ENCODE results near the gene HEPH.

Gene HEPH

DNA sequence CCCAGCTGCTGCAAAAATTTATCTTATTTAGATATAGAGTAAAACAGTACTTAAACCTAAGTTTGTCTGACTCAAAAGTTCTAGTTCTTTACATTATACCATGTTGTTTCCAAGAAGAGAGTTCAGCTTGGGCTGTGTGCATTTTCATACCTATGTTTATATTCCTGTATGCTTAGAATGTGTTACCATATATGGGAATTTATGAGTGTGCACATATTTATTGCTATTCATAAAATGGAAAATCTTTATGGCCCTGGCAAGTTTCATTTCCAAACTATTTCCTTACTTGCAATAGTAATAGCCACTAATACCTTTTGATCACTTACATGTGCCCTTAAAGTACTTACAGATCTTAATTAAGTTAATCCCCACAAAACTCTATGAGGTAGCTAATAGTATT is 2.6 kb downstream of the HEPH start:
- in situ Hi-C loops (cut with MboI; ENCODE audit: low pct_unique_long_range_greater_than_20kb, low sequenced_read_pairs, unreplicated experiment), result no loop called here
- DNase-seq (ENCODE audit: low spot score), result no peak
- TF ChIP-seq, protein P1, sequence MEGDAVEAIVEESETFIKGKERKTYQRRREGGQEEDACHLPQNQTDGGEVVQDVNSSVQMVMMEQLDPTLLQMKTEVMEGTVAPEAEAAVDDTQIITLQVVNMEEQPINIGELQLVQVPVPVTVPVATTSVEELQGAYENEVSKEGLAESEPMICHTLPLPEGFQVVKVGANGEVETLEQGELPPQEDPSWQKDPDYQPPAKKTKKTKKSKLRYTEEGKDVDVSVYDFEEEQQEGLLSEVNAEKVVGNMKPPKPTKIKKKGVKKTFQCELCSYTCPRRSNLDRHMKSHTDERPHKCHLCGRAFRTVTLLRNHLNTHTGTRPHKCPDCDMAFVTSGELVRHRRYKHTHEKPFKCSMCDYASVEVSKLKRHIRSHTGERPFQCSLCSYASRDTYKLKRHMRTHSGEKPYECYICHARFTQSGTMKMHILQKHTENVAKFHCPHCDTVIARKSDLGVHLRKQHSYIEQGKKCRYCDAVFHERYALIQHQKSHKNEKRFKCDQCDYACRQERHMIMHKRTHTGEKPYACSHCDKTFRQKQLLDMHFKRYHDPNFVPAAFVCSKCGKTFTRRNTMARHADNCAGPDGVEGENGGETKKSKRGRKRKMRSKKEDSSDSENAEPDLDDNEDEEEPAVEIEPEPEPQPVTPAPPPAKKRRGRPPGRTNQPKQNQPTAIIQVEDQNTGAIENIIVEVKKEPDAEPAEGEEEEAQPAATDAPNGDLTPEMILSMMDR (IDR thresholded peaks at IDR 0.05; ENCODE audit: extremely low read depth, insufficient read depth, missing control alignments), result no peak

DNA sequence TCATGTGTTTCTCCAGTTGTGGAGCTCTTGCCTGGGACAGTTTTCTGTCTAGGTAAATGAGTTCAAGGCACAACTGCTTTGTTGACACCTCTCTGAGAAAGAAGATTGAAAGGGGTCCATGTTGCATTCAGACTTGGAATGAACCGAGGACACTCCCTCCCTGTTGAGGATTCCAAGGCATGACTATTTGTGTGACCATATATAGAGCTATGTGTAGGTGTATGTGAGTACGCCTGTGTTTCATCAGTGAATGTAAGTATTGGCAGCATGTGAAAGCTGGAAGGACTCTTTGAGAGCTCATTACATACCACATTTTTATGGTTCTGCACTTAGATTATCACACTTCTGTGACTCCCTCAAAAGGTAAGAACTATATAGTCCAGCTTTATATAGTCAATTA is 3.4 kb downstream of the HEPH start:
- in situ Hi-C loops (cut with MboI; ENCODE audit: low pct_unique_long_range_greater_than_20kb, low sequenced_read_pairs, unreplicated experiment), result no loop called here
- TF ChIP-seq, protein P1 (IDR thresholded peaks at IDR 0.05; ENCODE audit: extremely low read depth, insufficient read depth, missing control alignments), result no peak

DNA sequence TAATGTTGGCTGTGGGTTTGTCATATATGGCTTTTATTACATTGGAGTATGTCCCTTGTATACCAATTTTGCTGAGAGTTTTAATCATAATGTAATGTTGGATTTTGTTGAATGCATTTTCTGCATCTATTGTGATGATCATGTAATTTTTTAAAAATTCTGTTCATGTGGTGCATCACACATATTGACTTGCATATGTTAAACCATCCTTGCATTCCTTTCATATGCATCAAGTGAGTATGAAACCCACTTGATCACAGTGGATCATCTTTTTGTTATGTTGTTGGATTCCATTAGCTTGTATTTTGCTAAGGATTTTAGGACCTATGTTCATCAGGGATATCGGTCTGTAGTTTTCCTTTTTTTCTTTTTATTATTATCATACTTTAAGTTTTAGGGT is 12.1 kb downstream of the HEPH start:
- DNase-seq (ENCODE audit: low spot score), result no peak
- in situ Hi-C loops (cut with MboI; ENCODE audit: low pct_unique_long_range_greater_than_20kb, low sequenced_read_pairs, unreplicated experiment), result no loop called here

More for the DNA sequence above, 3.4 kb downstream of the HEPH start:
- DNase-seq (ENCODE audit: low spot score), result no peak

DNA sequence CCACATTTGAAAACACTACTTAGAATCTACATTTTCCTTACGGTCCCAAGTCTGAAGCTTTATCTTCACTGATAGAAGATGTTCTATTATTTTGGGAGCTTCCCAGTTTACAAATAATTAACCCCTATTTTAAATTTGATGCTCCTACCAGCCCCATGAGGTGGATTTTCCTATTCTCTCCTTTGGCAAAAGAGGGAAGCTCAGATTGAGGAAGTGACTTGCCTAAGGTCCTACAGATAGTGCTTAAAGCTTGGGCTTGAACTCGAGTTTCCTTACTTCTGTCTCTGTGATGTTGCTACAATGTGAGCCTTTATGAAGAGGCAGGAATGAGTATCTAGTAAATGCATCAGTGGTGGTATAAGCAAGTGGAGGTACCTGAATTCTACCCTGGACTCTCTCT is 27.5 kb downstream of the HEPH start:
- TF ChIP-seq, protein P1 (IDR thresholded peaks at IDR 0.05; ENCODE audit: extremely low read depth, insufficient read depth, missing control alignments), result no peak
- in situ Hi-C loops (cut with MboI; ENCODE audit: low pct_unique_long_range_greater_than_20kb, low sequenced_read_pairs, unreplicated experiment), result no loop called here

More for the DNA sequence above, 12.1 kb downstream of the HEPH start:
- TF ChIP-seq, protein P1 (IDR thresholded peaks at IDR 0.05; ENCODE audit: extremely low read depth, insufficient read depth, missing control alignments), result no peak

DNA sequence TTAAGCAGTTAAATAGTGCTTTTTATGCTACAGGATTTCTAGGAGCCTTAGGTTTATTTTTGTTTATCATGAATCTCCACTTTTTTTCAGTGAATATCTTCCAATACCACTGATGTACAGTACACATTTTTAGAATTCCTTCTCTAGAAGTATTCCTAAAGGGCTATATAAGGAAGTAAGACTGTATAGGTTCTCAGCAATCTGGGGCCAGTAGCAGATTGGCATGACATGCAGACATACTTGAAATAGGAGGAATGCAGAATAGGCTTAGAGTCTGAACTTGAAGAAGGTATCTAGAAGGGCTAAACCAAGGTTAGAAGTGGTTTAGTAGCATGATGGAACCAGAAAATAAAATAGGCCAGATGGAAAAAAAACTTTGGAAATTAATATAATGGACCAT is 29.8 kb downstream of the HEPH start:
- TF ChIP-seq, protein P1 (IDR thresholded peaks at IDR 0.05; ENCODE audit: extremely low read depth, insufficient read depth, missing control alignments), result no peak
- in situ Hi-C loops (cut with MboI; ENCODE audit: low pct_unique_long_range_greater_than_20kb, low sequenced_read_pairs, unreplicated experiment), result no loop called here
- DNase-seq (ENCODE audit: low spot score), result no peak

More for the DNA sequence above, 27.5 kb downstream of the HEPH start:
- no peak for DNase-seq (ENCODE audit: low spot score)

DNA sequence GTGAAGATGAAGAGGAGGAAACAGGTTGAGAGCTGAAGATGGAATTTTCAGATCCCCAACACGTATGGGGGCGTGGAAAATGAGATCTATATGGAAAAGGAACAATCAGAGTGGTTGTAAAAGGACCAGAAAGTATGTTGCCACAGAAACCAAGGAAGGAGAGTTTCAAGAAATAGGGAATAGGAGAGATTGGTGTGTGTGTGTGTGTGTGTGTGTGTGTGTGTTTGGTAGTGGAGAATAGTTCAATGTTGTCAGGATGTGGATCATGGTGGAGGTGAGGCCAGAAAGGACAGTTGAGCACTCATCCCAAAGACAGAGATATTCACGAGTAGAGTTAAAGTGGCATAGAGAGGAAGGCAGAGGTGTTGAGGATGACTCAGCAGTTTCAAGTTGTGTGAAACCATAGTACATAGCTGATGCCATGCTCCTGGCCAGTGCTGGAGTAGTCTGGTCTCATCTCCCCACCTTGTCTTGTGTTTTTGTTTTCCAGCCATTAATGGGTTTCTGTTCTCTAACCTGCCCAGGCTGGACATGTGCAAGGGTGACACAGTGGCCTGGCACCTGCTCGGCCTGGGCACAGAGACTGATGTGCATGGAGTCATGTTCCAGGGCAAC is 36.1 kb downstream of the HEPH start:
- no peak for DNase-seq (ENCODE audit: low spot score)
- in situ Hi-C loops (cut with MboI; ENCODE audit: low pct_unique_long_range_greater_than_20kb, low sequenced_read_pairs, unreplicated experiment), result loop anchor here (25.0 kb wide), 1 partner anchor 537 kb away; no protein-coding TSS in a partner anchor
- TF ChIP-seq, protein P1 (IDR thresholded peaks at IDR 0.05; ENCODE audit: extremely low read depth, insufficient read depth, missing control alignments), result no peak
